GM18867 (cell line): ENCODE results near the gene HSH2D.
A peak's percentile ranks its signal among the peaks of the same experiment; 100 is the strongest.

Source experiments
- ATAC-seq: cut with Tn5 transposase; IDR thresholded peaks from one replicate; pipeline ENCODE4 v1.9.1; 2021; ENCODE audit warnings: mild to moderate bottlenecking, moderate library complexity; ENCODE audit not compliant: unreplicated experiment

HSH2D gene

GRCh38 chr19:16190736-16191135, 47.3 kb downstream of the HSH2D start:
- ATAC-seq = no peak

GRCh38 chr19:16191216-16191908, 47.9 kb downstream of the HSH2D start:
- ATAC-seq = no peak

- no peak for ATAC-seq
These were observed 50.0 kb downstream of the HSH2D start for GRCh38 chr19:16193466-16193865.

- no peak for ATAC-seq
These were observed 53.7 kb downstream of the HSH2D start for GRCh38 chr19:16197188-16197621.

- ATAC-seq = peak; percentile 86
These were observed 54.3 kb downstream of the HSH2D start, which contains the start of gene AP1M1 for GRCh38 chr19:16197622-16198369. TSS of gene AP1M1 (plus strand) at chr19:16197911. CDS start at chr19:16198027, 116 bp downstream.

- ATAC-seq = peak; percentile 4
These were observed 54.8 kb downstream of the HSH2D start for GRCh38 chr19:16198370-16198651.

- ATAC-seq = no peak
These were observed 55.9 kb downstream of the HSH2D start for GRCh38 chr19:16199275-16199932.

- ATAC-seq = no peak
These were observed 56.8 kb downstream of the HSH2D start for GRCh38 chr19:16200038-16201010.

- no peak for ATAC-seq
These were observed 57.5 kb downstream of the HSH2D start for GRCh38 chr19:16201011-16201391.

GRCh38 chr19:16202320-16203255, 59.1 kb downstream of the HSH2D start:
- no peak for ATAC-seq

- ATAC-seq = no peak
These were observed 59.9 kb downstream of the HSH2D start for GRCh38 chr19:16203256-16204004.

GRCh38 chr19:16204005-16204294, 60.5 kb downstream of the HSH2D start:
- no peak for ATAC-seq

- ATAC-seq = no peak
These were observed 61.9 kb downstream of the HSH2D start for GRCh38 chr19:16205205-16206045.

- no peak for ATAC-seq
These were observed 62.6 kb downstream of the HSH2D start for GRCh38 chr19:16206046-16206605.

GRCh38 chr19:16206637-16207036, 63.2 kb downstream of the HSH2D start:
- no peak for ATAC-seq

GRCh38 chr19:16207063-16207462, 63.6 kb downstream of the HSH2D start:
- ATAC-seq = no peak

GRCh38 chr19:16207490-16208025, 64.1 kb downstream of the HSH2D start:
- no peak for ATAC-seq
